HG03064 (cell line): ENCODE measurements around the gene ICE2.

Experiments
- ATAC-seq: cut with Tn5 transposase; IDR thresholded peaks from one replicate; pipeline ENCODE4 v1.9.1; 2021; ENCODE audit warnings: low read depth; ENCODE audit not compliant: unreplicated experiment

ICE2 gene

DNA sequence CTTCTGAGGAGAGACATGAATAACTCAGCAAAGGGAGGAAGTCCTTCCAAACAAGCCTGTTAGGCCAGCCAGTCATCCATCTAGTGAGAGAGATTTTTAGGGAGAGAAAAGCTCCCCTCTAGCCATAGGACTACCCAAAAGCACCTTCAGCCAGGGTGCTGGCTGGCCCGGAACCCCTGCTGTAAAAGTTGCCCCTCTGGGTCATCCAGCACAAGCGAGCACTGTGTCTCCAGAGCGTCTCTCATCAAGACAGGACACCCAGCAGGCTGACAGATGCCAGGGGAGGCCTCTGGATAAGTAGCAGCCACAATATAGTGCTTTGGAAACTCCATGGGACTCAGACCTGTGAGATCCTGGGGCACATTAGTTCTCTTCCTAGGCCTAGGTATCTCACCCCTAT lies 105.6 kb downstream of the ICE2 start:
- ATAC-seq = no peak

- no peak for ATAC-seq
Measured at GRCh38 chr15:60372756-60373155, 106.2 kb downstream of the ICE2 start.

DNA sequence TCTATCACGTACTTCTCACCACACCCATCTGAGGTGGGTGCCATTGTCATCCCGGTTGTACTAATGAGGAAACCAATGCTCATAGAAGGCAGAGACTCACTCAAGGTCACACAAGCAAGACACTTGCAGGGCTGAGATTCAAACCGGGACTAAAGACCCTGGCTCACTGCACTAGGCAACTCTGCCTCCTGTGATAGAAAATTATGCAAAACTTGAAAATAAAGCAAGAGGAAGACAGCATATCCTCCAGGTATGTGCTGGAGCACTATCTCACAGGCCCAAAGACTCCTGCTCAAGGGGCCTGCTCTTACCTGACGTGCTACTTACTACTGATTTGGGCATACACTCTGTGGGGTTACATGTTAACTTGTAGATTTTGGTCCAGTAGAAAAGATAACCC lies 106.7 kb downstream of the ICE2 start:
- no peak for ATAC-seq

- ATAC-seq = no peak
Measured at GRCh38 chr15:60371175-60372051, 107.5 kb downstream of the ICE2 start.

DNA sequence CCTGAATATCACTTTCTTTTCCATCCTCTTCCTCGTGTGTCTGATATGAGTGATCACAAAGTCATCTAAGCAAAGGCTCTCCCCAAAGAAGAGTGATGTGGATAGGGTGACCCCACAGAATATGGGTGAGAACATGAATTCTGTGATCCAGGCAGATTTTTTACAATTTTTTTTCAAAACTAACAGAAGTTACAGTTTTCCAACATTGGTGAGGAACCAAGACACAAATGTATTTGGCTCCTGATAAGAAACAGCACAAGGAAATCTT lies 108.1 kb downstream of the ICE2 start:
- no peak for ATAC-seq

- no peak for ATAC-seq
Measured at GRCh38 chr15:60370105-60370868, 108.7 kb downstream of the ICE2 start.

DNA sequence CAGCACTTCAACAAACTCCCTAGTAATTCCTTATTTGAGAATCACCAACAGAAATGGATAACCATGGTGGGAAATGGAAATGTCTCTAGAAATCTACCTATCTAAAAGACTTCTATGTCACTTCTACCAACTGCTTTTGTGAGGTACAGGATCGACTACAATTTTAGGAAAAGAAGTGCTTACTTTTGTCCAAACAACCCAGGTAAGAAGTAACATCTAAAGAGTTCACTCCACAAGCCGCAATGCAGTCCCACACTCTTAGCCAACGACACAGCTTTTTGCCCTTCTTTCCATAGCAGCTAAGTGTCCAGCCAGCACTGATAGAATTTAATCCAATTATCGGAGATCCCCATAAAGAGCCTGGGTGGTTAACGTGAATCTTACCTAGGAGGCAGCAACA lies 109.2 kb downstream of the ICE2 start:
- no peak for ATAC-seq
